ENCODE results near the gene RORC.

RORC gene

DNA sequence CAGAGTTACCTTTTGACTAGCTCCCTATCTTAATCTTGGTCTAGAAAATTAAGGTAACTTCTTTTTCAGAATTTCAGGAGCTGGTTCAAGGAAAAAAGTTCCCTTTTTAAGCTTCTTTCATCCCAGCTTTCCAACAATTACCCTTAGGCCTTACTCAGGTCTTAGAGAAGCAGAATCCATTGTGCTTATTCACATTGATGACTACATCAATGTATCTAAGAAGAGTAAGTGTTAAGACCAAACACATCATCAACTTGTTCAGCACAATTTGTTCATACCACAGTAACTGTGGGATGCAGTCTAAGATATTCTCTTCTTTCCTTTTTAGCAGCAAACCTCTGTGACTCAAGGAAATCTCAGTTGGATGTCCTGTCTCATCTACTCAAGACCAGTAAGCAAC, 72.4 kb downstream of the RORC start:
- H3K36me3 ChIP-seq (ENCODE audit: control insufficient read depth, insufficient read depth, low read length), result peaks cover 10% of the 10 kb centered on the region

GRCh38 chr1:151756291-151756690, 75.3 kb downstream of the RORC start:
- H3K4me1 ChIP-seq (ENCODE audit: control insufficient read depth, insufficient read depth, low read length), result no peaks in the 10 kb centered on the region
- H3K36me3 ChIP-seq (ENCODE audit: control insufficient read depth, insufficient read depth, low read length), result peaks cover 8% of the 10 kb centered on the region
- no peaks in the 10 kb centered on the region for H3K9me3 ChIP-seq (ENCODE audit: control insufficient read depth, insufficient read depth, low read length)
- H3K4me3 ChIP-seq (ENCODE audit: low read depth, low read length), result no peak overlapping the region
- H3K27me3 ChIP-seq (ENCODE audit: control insufficient read depth, insufficient read depth, low read length), result no peaks in the 10 kb centered on the region
- H3K9ac ChIP-seq (ENCODE audit: low read depth, low read length), result no peak overlapping the region

More for the DNA sequence above, 72.4 kb downstream of the RORC start:
- Histone ChIP-seq H3K9ac (ENCODE audit: low read depth, low read length) (no peak overlapping the region), H3K4me1 (ENCODE audit: control insufficient read depth, insufficient read depth, low read length) (peaks cover 7% of the 10 kb centered on the region), H3K27me3 (ENCODE audit: control insufficient read depth, insufficient read depth, low read length) (no peaks in the 10 kb centered on the region), H3K9me3 (ENCODE audit: control insufficient read depth, insufficient read depth, low read length) (no peaks in the 10 kb centered on the region), H3K4me3 (ENCODE audit: low read depth, low read length) (no peak overlapping the region)

Measured in iPS-15b (cell line).